Measurements from ENCODE around the gene TEC.

TEC gene

DNA sequence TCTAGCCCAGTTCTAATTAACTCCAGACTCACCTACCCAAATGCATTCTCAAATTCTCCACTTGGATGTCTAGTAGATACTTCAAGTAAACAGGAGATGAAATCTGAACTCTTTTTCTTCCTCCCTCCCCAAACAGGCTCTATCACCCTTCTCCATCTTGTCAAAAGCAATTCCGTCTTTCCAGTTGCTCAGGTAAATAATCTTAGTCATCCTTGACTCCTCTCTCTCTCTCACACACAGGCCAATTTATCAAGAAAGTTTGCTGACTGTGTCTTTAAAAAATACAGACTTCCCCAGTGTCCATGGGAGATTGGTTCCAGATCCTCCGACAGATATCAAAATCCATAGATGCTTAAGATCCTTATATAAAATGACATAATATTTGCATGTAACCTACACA, 148.5 kb downstream of the TEC start:
- DNase-seq (ENCODE audit: low read depth), result no peak

DNA sequence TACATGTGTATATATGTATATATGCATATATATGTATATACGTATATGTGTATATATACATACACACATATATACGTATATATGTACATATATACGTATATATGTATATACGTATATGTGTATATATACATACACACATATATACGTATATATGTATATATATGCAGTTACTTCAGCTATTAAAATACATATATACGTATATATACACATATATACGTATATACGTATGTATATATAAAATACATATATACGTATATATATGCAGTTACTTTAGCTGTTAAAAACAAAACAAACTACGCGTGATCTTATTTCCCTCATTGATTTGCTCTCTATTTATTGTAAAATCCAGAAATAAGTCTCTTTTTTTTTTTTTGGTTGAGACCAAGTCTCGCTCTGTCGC, 149.5 kb downstream of the TEC start:
- no peak for DNase-seq (ENCODE audit: low read depth)

DNA sequence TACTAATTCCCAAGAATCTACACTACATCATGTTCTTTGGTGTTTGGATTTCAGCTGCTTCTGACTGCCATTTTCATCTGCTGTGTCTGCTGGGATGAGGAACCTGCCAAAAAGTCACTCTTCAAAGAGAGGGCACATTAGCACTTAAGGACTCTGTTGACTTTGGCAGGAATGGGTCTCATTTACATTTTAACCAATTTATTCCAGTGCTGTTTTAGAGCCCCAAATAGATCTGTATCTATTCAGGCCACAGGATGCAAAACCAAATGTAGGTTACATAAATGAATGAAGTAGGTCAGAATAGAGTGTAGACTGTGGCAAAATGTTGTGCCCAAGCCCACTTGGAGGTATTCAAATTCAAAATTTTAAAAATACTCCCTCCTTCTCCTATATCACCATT, 150.0 kb downstream of the TEC start:
- DNase-seq (ENCODE audit: low read depth), result no peak

DNA sequence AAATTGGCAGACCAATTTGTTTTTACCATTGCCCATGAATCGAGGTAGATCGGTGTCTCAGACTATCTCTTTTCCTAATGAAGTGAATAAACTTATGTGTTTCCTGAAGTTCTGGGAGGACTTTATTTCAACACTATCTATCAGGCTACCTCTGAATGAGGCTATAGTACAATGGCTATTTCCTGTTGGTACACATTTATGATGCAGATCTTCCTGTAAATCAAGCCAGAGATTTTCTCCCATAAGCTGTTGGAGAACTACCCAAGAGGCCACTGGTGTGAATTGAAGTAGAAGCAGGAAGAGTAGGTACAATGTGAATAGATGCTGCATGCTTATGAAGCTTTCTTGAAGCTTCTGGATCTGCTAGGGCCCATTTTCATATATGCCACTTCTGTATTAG, 151.6 kb downstream of the TEC start:
- DNase-seq (ENCODE audit: low read depth), result no peak

DNA sequence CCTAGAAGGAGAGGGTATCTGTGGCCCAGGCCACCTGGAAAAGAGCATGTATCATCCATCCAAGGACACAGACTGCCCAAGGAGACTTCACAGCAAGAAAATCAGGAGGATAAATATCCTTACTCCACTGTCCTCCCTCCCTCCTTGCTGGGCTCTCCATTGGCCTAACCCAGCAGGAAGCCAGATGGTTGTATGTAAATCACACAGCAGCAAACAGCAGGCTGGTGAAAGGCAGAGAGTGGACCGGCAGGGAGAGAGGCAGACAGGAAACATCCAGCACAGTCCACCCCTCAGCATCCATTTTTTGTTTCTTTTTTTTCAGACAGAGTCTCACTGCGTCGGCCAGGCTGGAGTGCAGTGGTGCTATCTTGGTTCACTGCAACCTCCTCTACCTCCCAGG, 153.1 kb downstream of the TEC start:
- DNase-seq (ENCODE audit: low read depth), result no peak

DNA sequence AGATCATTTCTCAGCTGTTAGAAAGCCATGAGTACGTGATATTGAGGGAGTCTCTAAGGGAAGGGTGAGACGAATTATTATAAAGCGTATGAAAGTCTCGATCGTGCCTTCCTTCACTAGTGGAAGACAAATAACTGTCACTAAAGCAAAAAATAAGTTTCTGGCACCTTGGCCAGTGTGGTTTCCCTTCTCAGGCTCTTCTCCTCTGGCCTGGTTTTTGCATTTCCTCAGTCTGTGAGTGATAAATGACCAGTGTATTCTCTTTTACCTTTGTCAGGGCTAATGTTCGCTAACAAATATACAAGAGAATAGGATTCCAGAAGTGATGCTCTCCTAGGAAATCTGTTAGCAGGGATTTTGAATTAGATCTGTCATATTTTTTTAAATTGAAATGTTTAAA, 155.2 kb downstream of the TEC start:
- DNase-seq (ENCODE audit: low read depth), result no peak

DNA sequence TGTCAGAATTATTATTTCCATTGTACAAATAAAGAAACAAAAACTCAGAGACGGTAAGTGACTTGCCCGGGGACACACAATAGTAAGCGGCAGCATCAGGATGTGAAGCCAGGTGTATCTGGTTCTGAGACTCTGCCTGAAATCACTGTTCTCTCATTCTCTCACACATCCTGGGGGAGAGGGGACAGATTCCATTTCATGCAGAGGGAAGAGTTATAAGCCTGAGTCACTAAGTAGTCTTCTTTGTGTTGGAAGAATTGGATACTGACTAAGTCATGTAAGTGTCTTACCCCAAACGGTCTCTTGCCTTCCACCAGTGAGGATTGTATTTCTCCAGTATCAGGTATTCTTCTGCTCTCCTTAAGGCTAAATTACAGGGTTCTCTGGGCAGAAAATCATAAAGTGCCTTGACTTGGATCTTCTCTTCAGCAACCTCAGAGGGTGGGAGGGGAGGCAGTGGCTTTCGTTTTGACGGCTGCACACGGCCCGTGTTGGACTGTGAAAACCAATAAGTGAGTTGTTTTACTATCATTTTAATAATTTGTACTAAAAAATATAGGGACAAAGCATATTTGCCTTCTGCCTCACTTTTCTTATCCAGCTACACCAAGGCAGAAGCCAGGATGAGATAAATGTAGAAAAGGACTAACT, 157.5 kb downstream of the TEC start:
- DNase-seq (ENCODE audit: low read depth), result peak; percentile 41

DNA sequence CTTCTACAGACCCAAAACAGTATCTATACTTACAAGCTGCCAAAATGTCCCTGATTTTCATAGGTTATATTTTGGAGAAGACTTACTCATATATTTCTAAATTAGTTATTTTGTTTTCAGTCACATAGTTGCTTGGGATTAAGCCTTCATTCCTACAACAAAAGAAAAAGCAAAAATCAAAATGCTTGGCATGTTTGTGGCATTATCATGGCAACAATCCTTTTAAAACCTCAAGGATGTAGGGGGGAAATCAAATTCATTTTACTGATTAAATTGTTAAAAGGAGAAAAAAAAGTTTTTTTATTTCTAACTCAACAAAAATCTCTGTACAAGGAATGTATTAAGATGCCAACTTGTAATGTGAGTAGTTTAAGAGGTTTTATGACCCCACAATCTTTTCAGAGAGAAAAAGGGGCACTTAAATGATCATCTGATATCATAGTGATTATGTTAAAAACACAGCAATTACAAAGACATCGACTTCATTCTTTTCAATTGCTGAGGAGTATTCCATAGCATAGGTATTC, 159.1 kb downstream of the TEC start:
- peak; percentile 10 for DNase-seq (ENCODE audit: low read depth)

DNA sequence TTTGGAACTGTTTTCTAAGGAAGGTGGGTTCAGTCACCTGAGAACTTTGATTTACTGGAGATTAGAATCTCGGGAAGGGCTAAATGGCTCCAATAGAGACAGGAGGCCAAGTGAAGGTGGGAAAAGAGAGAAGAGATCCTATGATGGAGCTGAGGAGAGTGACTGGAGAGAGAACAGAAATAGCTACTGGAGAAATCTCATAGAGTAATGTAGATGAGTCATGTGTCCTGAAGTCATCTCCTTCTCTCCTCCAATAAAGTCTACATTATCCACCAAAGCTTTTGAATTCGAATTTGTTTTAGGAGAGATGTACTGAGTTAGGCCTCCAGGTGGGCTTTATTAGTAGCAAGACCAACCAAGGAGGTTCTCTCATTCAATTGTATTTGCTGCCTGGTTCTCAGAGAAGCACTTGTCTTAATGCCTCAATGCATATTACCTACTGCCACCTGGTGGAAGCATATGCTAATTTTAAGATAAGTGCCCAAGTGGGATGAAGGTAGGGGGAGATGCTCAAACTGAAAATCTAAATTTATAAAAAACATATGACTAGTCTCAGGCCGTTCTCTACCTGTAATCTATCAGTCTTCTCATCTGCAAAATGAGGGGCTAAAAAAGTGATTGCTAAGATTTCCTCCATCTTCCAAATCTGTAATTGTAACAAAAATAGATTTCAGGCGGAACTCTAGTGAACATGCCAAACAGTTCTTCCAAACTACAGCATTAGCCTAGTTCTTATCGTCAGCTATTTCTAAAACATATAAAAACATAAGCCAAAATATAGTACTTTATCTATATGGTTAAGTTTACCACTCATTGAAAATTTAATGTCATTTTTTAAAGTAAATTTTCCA, 160.0 kb downstream of the TEC start:
- peak; percentile 49 for DNase-seq (ENCODE audit: low read depth)

DNA sequence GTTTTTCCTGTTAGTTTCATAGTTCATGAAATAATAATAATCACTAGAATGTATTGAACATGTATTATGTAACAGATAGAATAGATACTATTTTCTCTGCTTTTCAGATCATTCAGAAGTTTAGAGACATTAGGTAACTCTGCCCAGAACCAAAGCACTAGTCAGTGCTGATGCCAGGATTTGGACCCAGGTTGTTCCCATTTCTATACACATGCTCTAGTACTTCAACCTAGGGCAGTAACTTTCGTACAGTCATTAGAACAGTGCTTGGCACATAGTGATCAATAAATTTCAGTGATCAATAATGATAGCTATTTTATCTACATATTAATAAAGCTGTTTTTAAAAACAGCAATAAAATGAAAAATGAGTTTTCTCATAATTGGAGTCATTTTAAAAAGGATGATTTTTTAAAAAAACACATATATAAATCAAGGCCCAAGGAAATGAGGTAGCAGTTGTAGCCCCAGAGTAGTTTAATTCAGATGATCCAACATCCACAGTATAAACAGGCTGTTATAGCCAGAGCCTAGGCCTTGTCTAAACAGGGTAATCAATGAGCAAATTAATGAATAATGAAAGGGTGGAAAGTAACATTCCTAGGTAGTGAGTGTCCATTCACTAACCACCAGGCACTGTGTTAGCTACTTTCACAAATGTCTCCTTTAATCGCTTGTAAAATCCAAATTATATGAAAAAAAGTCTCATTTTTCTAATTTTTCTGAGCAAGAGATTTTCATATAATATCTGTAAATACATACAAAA, 161.1 kb downstream of the TEC start:
- DNase-seq (ENCODE audit: low read depth), result peak; percentile 11

DNA sequence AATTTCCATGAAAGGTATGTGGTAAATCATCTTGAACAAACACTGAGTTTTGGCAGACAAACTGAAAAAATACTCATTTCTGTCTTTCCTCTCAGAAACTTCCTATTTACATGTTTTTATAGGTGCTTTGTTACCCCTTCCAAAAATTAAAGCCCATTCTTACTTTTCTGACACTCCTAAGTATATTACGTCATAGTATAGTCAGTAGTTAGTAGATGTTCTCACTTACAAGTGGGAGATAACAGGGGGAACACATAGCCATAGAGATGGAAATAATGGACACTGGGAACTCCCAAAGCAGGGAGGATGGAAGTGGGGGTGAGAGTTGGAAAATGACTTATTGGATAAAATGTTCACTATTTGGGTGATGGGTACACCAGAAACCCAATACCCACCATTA, 164.4 kb downstream of the TEC start:
- no peak for DNase-seq (ENCODE audit: low read depth)

DNA sequence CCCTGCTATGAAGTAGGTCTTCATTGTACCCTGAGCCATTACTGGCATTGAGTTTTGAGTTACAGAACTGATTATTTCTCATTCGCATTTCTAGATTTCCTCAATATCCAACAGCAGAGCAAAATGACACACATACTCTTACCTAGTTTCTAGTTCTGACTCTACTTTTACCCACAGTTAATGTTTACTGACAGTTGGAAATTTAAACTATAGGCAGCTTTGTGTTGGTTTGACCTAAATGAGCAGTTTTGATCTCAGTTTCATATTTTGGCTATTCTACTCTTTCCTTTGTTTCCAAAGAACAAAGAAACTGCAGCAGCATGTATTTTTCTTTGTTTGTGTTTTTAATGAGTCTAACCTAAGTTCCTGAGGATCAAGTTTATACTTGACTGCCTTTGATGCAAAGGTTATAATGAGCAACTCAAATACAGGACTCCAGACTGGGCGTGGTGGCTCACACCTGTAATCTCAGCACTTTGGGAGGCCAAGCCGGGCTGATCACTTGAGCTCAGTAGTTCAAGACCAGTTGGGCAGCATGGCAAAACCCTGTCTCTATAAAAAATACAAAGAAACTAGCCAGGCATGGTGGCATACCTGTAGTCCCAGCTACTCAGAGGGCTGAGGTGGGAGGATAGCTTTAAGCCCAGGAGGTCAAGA, 166.0 kb downstream of the TEC start:
- DNase-seq (ENCODE audit: low read depth), result no peak

DNA sequence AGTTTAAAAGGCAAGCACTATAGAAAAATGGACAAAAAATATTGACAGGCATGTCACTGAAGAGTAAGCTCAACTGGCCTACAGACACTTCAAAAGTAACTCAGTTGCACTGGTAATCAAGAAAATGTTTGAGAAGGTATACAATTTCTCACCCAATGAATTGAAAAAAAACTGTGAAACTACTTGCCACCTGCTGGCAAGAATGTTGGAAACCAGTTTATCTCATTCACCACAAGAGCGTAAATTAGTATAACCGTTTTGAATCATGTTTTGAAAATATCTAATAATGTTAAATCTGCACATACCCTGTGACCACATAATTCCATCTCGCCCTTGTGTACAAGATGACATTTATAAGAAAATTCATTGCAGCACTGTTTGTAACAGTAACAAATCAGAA, 167.3 kb downstream of the TEC start:
- no peak for DNase-seq (ENCODE audit: low read depth)

DNA sequence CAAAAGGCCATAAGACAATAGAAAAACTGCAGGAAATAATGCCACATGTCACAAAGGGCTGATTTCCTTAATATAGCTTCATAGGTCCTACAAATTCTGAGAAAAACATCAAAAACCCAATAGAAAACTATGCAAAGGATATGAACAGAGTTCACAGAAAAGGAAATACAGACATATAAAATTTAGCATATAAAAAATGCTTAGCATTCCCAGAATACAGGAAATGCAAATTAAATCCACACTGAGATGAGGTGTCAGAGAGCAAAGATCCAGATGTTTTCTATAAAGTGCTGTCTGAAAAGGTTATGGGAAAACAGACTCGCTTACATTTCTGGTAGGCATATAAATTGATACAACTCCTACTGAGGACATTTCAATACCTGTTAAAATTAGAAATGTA, 169.4 kb downstream of the TEC start:
- peak; percentile 29 for DNase-seq (ENCODE audit: low read depth)

DNA sequence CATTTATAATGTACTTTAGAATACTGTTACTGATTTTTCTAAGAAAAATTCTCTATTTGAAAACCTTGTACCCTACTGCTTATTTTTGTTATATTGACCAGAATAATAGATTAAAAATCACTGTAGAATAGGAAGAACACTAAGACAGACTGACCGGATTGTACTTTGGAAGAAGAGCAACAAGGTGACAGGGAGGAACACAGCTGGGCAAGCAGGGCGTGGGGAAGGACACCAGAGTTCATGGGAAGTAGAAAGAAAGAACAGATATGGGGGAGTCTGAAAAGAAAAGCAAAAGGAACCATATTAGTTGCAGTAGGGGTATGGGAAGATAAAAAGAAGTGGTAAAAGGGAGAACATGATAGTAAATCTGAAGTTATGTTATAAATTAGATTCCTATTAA, 174.2 kb downstream of the TEC start:
- no peak for DNase-seq (ENCODE audit: low read depth)

DNA sequence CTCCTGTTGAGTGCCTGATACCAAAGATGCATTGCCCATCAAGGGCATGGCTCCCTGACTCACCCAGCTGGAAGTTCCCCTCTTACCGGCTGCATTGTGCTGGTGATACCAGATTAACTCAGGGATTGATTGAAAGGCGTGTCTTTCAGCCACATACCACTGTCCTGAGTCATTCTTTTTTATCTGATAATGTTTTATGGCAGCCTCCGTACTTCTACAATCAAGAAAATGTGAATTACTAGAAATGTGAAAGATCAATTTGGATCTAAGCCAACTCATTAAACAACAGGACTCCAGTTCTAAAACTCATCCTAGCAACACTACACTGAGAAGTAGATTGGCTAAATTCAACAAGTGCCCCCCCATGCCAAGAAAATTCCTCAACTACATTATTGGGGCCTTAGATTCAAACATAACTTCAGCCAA, 175.6 kb downstream of the TEC start:
- DNase-seq (ENCODE audit: low read depth), result peak; percentile 63

DNA sequence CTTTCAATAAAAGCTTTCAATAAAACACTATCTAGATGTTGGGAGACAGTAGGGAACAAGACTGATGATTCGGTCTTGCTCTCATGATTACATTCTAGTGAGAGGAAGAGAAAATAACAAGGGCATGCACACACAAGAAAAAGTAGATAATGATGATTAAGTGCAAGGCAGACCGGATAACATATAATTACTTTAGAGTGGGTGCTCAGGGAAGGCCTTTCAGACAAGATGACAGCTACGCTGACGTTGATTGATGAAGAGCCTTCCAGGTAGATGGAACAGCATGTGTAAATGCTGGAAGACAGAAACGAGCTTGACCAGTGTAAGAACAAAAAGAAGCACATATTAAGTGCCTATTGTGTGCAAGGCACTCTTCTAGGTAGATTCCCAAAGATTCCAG, 179.0 kb downstream of the TEC start:
- DNase-seq (ENCODE audit: low read depth), result no peak

DNA sequence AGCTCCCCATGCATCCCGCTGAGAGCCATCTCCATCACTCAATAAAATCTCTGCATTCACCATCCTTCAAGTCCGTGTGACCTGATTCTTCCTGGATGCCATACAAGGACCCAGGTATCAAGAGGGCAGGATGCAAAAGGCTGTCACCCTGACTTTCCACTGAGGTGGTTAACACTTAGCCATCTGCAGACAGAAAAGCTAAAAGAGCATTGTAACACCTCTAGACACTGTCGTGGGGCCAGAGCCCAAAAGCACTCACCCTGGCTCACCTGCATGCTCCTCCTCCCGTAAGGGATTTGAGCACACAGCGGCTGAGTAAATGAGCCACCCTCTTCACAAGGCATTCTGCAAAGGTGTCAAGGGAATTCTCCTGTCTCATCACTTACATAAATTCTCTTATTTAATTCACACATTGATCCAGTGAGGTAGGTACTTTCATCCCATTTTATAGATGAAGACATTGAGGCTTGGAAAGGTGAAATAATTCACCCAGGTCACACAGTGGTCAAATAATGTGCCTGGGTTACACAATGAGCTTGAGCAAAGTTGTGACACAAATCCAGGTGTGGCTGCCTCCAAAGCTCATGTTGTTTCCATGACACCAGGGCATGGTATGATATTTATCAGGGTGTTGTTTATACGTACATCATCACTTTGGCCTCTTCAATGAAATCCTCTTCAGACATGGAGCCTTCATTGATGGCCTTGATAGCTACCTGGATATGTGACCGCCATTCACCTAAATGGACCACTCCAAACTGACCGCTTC, 183.6 kb downstream of the TEC start:
- no peak for DNase-seq (ENCODE audit: low read depth)

Data from EH (cell line).